Effector CD4-positive, alpha-beta T cell (primary cell): ENCODE results near the gene ZNFX1.
A peak's percentile ranks its signal among the peaks of the same experiment; 100 is the strongest.

Source experiments
- DNase-seq: peaks from one replicate; pipeline ENCODE4 v3.0.0-alpha.2; 2020

ZNFX1 gene

DNA sequence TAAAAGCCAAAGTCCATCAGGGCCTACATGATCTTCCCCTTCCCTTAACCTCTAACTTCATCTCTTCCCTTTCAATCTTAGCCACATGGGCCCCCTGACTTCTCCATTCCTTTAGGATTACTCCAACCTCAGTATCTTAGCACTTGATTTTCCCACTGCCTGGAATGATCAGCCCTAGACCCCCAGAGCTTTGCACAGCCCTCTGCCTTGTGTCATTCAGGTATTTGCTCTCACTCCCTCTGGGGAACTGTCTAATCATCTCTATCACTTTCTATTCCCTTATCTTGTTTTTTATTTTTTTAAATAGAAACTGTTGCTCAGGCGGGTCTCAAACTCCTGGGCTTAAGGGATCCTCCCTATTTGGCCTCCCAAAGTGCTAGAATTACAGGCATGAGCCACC is 13.3 kb upstream of the ZNFX1 start:
- no peak for DNase-seq

DNA sequence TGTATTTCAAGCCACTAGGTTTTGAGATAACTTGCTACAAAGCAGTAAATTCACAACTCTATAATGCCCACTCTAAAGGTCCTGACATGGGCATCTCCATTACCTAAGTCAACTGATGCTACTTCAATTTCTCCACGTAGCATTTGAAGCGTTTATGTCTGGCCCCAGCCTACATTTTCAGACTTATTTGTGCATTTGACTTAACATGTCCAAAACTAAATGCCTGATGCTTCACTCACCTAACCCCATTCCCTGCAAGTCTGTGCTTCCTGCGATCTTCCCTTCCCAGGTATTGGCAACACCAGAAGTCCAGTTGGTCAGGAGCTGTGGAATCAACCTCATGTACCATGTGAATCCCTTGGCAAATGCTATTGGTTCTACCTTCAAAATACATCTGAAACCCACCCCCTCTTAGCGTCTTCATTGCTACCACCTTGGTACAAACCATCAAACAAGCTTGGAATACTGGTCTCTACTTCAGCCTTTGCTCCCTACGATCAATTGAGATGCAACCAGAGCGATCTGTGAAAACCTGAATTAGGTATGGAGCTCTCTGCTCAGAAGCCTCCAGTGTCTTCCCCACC is 12.8 kb upstream of the ZNFX1 start:
- DNase-seq, result no peak

DNA sequence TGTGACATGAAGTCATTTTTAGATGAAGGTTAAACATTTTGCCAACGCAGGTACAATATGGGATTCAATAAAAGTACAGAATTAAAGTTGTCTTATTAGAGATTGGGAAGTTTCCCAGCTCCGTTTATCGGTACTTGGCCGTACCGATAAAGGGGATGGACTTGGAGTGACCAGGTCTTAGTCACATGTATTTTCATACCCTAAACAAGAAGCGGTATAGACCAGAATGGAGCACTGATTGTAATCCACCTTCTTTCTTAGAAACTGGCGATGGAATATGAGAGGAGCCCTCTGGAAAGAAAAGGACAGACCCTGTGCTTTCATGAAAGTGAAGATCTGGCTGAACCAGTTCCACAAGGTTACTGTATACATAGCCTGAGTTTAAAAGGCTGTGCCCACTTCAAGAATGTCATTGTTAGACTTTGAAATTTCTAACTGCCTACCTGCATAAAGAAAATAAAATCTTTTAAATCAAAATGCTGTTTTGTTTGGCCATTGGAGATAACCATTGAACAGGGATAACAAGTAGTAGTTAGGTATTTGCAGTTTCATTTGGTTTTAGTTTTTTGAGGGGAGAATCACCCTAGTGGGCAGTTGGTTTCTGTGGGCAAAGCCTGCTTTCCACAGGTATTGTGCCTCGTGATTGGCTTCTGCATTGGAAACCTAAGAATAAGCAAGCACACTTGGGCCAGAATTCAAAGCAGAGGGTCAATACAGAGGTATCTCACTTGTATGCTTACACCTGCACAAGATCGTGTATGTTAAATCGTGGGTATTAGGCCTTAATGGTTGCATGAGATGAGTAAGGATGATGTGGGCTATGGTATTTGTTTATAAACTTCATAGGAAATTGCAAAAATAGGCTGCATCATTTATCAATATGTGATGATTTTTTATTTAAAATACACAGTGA is 11.2 kb upstream of the ZNFX1 start:
- no peak for DNase-seq

DNA sequence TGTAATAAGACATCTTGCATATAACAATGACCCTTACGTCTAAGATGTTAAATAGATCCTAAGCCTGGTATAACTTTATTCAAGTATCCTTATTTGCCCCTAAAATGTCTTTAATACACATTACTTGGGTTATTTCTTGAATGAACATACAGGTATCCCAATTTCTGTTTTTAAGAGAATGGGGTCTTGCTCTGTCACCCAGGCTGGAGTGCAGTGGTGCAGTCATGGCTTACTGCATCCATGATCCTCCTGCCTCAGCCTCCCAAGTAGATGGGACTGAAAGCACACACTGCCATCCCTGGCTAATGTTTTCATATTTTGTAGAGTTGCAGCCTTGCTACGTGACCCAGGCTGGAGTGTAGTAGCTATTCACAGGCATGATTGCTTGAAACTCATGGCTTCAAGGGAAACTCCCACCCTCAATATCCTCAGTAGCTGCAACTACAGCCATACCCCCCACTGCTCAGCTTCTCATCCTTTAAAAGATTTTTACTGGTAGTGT is 10.4 kb upstream of the ZNFX1 start:
- DNase-seq, result no peak

DNA sequence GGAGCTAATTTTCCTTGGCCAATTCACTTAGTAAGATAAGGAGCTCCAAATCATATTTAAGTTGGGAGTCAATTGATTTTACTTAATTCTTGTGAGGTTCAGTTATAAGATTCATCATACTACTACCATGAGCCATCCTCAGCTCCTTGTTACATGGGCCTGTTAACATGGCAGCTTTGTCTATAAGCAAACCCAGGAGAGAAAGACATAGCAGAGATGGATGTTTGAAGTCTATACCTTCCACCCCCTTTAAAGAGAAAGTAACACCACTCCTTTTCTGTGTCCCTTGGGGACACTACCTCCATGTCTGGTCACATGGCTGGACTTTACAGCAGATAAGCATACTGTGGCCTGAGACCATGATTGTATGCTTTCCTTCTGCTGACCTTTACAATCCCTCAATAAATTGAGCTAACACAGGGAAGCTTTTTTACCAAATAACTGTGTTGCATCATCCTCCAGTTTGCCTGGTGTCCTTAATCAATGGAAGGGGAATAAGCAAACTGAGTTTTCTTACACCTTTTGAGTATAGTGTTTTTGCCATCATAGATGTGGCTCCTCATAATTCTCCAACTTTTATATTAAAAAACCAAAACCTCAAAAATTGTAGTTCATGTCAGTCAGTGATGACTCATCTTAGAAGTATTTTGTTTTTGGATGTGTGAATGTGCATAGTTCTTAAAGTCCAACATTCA is 9.8 kb upstream of the ZNFX1 start:
- DNase-seq, result no peak

DNA sequence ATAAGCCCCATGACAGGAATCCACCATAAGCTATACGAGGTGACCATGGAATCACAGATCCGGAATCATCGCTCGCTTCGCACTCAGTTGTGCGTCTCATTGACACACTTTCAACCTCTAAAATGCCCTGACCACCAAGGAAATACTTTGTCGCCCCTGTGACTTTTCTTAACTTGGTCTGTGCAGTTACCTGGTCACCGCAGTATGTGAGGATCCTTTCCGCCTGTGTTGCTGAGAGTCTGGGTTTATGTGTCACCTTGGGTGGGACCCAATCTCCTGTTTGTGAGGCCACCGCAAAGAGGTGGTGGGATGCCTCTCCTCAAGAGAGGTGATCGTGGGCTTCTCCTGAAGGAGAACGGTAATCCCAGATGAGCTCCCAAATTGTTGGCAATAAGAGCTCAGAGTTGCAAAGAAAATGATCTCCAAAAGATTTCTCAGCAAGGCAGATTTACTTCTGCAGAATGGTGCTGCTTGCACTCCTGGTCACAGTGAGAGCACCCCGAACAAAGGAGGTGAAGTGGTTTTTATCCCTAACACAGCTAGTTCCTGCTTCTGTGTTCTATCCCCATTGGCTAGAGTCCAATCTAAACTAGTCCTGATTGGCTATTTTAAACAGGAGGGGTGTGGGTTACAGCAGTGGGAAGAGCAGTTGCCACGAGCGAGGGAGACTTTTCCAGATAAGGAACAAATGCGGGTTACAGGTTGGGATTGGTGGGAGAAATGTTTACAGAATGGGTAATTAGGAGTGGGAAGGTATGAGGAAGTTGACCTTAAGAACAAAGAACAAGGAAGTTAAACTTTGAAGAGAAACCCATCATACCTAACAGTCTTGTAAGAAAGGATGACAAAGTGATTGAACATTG is 9.1 kb upstream of the ZNFX1 start:
- DNase-seq, result no peak

DNA sequence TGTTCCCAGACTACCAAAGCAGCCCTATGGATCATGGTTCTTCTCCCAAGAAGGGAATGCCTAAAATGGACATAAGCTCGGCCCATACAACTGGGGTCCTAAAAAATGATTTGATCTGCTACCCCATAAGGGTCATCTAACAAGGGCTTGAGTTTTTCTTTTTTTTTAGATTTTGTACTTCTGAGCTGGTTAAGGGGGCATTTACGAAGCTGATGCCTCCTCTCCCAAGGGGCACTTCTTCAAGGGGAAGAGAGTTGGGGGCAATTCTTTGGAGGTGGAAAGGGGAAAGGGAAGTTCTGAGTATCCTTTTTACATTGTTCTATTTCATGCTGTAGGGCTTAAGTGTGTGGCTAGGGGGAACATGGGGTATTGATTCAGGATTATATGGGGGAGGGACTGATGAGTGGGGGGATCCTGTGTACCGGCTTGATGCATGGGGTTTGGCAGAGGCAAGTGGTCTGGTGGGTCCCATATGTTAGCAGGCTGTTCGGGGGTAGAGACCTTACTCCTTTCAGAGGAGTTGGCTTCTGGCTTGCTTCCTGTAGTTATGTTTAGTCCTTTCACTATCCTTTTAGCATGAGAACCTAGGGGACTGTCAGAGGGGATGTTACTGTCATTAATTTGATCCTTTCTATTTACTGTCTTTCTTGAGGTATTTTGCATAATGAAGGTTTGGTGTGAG is 8.1 kb upstream of the ZNFX1 start:
- no peak for DNase-seq

DNA sequence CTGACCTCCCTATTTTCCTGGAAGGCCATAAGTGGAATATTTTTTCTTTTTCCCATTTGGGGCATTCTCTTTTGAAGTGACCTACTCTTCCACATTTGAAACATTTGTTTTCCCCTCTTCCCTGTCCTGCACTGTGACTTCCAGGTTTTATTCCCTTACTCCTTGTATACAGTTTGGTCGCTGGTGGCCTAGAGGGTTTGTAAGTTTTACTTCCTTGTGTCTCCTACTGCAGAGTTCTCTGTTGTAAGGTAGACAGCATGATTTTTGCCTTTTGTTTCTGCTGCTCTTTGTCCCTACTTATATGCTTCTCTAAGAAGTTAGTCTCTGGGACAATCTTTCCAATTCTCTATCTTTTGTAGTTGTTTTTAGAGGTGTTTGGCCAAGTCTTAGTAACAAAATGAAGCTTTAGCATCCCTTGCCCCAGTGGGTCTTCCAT is 7.4 kb upstream of the ZNFX1 start:
- DNase-seq, result no peak

DNA sequence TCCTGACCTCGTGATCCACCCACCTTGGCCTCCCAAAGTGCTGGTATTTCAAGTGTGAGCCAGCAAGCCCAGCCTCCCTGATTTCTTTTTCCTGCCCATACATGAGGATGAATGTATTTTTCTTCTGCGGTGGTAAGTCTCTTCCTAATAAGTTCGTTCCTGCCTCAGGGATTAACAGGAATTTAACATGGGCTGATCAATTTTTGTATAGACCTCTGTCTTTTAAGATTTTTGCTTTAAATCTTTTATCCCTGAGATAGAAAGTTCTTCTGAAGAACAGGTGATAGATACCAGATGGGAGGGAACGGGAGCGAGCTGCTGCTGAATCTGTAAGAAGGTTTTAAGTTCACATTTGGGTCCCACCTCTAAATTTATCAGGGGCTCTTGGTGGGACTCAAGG is 7.0 kb upstream of the ZNFX1 start:
- DNase-seq, result no peak

DNA sequence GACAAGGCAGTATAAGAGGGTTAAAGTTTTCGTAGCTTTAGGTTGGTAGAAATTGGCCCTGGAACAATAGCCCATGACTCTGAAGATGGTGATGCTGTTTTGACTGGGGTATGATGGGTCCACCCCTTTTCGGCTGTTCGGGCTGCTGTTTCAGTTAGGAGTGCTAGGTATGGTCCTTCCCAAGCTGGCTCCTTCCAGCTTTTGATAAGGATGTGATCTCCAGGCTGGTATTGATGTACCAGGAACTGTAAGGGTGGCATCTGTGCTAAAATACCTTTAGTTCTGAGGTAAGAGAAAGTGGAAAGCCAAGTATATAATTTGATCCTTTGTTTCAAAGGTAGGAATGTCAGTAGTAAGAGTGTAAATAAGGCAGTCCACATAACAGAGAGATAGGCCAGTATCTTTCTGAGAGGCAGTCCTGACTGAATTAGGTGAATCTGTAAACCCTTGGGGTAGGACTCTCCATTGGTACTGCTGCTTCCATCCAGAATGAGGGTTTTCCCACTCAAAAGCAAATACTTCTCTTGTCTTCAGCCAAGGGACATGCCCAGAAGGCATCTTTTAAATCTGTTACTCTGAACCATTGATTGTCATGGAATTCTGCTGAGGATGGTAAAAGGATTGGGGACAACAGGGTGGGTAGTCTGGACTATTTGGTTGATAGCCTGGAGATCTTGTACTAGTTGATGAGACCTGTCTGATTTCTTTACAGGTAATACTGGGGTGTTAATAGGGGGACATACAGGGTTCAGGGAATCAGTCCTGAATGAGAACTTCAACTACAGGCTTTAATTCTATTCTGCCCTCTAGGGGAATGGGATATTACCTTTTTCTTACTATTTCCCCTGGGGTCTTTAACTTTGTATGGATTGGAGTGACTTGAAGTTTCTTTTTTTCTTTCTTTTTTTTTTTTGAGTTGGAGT is 6.1 kb upstream of the ZNFX1 start:
- no peak for DNase-seq

DNA sequence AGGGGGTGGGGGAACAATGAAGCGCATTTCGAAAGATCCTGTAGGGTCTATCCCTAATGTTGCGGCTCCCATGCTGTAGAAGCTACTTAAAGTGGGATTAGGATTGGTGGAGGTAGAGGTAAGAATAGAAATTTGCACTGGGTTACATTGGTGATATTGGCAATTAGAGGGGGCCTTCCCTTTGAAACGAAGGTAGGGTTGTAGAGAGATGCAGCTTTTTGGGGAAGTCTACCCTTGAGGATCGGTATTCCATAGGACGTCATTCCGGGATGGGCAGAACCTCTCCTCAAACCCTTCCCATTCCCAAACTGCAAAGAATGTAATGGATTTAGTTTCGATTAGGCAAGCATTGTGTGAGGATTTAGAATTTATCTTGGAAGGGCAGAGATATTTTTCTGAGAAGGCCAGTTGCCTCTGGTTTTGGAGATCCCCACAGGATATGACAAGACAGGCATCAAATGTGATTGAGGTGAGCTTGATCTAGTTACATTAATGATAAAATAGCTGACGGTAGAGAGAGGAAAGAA is 5.4 kb upstream of the ZNFX1 start:
- DNase-seq, result no peak

DNA sequence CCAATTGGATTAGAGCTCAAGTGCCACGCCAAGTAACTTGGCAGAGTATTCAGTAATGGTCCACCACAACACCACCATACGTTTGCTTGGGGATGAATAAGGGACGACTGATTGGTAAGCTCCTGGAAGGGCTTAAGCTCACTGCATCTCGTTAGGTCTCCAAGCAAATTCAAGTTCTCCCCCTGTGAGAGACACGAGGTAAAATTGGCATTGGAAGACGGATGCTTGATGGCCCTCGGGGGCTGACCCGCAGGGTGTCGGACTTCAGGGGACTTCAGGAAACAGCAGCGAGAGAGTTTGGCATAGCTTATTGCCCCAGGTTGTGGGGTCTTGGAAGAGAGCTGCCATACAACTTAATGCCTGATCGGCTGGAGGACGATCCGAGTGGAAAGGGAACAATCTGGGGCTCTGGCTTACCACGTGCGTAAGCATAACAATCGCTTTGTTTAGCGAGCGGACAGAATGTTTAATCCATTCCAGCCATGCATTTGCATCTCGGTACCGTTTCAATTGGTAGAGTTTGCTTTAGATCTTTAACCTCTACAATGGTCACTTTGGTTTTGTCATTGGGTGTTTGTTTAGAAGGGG is 4.8 kb upstream of the ZNFX1 start:
- no peak for DNase-seq

DNA sequence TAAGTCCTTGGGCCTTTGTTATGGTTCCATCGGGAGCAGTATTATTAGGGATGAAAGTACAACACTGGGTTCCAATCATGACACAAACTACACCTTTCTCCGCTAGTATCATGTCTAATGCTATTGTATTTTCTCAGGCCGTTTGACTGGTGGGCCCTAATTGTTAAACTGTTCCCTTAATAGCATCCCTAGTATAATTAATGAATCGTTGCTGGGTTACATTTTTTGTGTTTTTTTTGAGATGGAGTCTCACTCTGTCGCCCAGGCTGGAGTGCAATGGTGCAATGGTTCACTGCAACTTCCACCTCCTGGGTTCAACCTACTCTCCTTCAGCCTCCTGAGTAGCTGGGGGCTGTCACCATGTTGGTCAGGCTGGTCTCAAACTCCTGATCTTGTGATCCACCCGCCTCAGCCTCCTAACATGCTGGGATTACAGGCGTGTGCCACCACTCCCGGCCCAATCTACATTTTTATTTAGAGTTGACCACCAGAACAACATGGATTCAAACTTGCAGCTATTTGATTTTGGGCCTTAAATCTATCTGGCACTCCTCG is 4.1 kb upstream of the ZNFX1 start:
- DNase-seq, result no peak

DNA sequence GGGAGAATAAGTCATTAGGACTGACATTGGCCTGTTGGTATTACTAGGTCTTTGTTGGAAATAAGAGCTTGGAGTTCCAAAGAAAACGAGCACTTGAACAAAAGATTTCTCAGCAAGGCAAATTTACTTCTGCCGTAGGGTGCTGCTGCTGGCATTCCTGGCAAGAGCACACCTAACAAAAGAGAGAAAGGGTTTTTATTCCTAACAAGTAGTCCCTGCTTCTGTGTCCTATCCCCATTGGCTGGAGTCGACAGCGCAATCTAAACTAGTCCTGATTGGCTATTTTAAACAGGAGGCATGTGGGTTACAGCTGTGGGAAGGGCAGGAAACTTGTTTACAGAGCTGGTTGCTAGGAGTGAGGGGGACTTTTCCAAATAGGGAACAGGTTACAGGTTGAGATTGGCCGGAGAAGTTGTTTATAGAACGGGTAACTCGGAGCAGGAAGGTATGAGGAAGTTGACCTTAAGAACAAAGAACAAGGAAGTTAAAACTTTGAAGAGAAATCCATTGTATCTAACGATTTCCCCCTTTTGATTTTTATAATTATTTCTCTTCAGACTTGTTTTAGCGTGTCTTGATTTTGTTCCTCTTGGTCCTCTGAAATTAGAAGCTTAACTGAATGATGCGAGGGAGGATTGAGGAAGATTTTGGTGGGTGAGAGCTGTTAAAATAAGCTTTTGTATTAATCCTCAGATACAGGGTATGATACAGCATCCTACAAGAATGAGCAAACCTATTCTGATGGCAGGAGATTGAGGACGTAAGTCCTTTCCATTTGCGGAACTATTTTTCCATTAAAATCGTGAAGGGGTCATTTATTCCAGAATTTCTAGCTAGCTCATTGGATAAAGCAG is 3.4 kb upstream of the ZNFX1 start:
- no peak for DNase-seq

DNA sequence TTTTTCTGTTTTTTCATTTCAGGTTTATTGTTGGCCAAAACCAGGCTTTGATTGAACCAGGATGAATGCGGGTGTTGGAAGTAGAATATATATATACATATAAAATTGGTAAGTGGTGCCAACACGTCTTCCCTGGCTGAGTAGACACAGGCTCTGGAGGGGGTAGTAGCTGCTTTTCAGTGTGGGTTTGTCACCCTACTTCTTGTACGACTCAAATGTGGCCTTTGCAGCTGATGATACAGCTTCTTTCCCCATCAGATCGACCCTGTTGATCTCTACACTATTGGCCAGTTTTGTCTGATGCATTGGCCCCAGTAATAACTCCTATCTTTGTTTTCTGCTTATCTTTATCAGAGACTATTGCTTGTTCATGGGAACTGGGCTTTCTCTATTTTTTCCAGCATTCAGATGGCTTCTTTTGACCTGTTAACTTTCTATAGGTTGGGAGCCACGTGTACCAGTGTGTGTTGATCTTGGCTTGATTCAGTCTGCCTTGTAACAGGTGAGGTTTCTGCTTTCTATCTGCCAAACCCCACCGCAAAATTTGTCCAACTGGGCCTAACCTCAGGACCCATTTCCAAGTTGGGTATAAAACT is 2.7 kb upstream of the ZNFX1 start:
- no peak for DNase-seq

DNA sequence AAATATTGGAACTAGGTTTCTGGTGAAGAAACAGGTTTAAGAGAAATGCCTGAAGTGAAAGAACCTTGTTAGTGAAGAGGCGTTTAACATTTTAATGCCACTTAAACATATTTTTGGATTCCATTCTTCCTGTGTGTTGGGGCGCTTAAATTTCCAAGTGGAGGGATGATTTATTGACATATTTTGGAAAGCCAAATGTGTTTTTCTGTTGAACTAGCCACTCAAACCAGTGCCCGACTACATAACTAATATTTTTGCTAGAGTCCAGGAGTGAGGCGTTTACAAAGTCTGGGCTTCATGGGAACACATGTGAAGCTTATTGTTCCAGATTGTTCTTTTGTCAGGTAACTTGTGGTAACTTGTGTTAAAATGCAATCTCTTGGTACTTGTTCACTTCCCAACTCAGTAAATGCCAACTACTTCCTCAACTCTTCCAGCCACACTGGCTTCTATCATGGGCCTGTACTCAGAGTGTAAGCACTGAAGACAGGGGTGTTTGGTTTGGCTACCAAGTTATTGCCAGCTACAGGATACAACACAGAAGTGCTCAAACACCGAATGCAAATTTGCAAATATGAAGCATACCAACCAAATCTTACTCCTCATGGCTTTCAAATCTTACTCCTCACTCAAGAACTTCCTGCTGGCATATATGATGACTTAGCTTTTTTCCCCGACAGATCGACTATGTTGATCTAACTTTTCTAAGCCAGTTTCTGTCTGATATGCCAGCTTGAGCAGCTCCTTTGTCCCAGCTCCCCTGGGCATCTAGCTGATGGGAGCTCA is 2.0 kb upstream of the ZNFX1 start:
- no peak for DNase-seq

DNA sequence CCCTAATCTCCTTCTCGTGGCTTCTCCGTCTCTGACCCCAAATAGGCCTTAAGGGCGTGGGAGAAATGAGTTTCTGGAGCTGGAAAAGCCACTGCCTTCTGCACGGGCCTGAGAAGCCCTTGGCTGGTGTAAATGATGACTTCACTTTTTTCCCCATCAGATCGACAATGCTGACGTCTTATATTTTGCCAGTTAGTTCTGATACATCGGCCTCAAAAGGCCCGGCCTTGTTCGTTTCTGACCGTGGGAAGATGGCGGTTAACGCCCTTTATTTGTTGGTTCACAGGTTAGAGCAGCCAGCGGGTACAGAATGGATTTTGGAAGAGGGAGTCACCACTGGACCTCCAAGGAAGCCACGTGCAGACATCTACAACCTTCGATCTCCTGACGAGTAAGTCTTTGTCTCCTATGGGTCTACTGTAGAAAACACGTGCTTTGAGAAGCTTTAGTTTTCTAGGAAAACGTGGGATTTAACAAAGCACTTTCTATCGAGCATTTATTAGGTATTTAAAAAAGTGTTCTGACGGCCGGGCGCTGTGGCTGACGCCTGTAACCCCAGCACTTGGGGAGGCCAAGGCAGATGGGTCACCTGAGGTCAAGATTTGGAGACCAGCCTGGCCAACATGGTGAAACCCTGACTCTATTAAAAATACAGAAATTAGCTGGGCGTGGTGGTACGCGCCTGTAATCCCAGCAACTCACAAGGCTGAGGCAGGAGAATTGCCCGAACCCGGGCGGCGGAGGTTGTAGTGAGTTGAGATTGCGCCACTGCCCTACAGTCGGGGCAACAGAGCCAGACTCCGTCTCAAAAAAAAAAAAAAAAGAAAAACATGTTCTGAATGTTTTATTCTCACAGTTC is 1.2 kb upstream of the ZNFX1 start:
- peak; percentile 15 for DNase-seq
